Measurements from ENCODE around the gene SPATA46. TPM values are rescaled to one million over a fixed set of nuclear protein-coding genes. Genes with fewer than 3 reads are reported as not detected.

The SPATA46 gene
- total and polyA plus RNA-seq, 2 experiments from 2014 or later, result not detected

GRCh38 chr1:162368451-162368850, 8.2 kb downstream of the SPATA46 start:
- no peaks in the 10 kb centered on the region for H3K9me3 ChIP-seq (ENCODE audit: low read depth)
- H2AFZ ChIP-seq, result no peak overlapping the region
- no peaks in the 10 kb centered on the region for H3K9me2 ChIP-seq (replicated peaks; ENCODE audit: insufficient read depth)
- H3K4me2 ChIP-seq, result no peak overlapping the region
- no peak overlapping the region for H3K4me3 ChIP-seq
- no peaks in the 10 kb centered on the region for H4K20me1 ChIP-seq (ENCODE audit: insufficient read depth, poor library complexity, severe bottlenecking)
- no peaks in the 10 kb centered on the region for H3K27me3 ChIP-seq
- WGBS (ENCODE audit: low lambda C conversion rate, missing lambda C conversion rate), result 58% methylated on average over 4 of the region's 4 CpGs
- no peaks in the 10 kb centered on the region for H3K79me2 ChIP-seq
- no peaks in the 10 kb centered on the region for H3K36me3 ChIP-seq (replicated peaks; ENCODE audit: insufficient read depth, low read depth)
- no peak overlapping the region for H3K27ac ChIP-seq
- TF ChIP-seq CTCF (IDR thresholded peaks at IDR 0.05; ENCODE audit: poor library complexity) (no peak), EZH2phosphoT487 (IDR thresholded peaks at IDR 0.05; ENCODE audit: low read depth, severe bottlenecking, unreplicated experiment) (no peak), EZH2 (IDR thresholded peaks at IDR 0.05; ENCODE audit: borderline replicate concordance) (no peak)
- DNase-seq (ENCODE audit: low spot score), result no peak
- peaks cover 7% of the 10 kb centered on the region for H3K4me1 ChIP-seq (ENCODE audit: insufficient read depth)

- Histone ChIP-seq H2AFZ (no peak overlapping the region), H3K27ac (no peak overlapping the region), H3K36me3 (replicated peaks; ENCODE audit: insufficient read depth, low read depth) (no peaks in the 10 kb centered on the region), H3K9me2 (replicated peaks; ENCODE audit: insufficient read depth) (no peaks in the 10 kb centered on the region), H3K79me2 (no peaks in the 10 kb centered on the region), H4K20me1 (ENCODE audit: insufficient read depth, poor library complexity, severe bottlenecking) (no peaks in the 10 kb centered on the region), H3K4me2 (no peak overlapping the region), H3K4me3 (no peak overlapping the region), H3K27me3 (no peaks in the 10 kb centered on the region), H3K4me1 (ENCODE audit: insufficient read depth) (peaks cover 7% of the 10 kb centered on the region), H3K9me3 (ENCODE audit: low read depth) (no peaks in the 10 kb centered on the region)
- WGBS (ENCODE audit: low lambda C conversion rate, missing lambda C conversion rate), result 76% methylated on average over 10 of the region's 10 CpGs
- DNase-seq (ENCODE audit: low spot score), result no peak
- TF ChIP-seq EZH2 (IDR thresholded peaks at IDR 0.05; ENCODE audit: borderline replicate concordance), result no peak
- TF ChIP-seq EZH2phosphoT487 (IDR thresholded peaks at IDR 0.05; ENCODE audit: low read depth, severe bottlenecking, unreplicated experiment), result no peak
- no peak for TF ChIP-seq CTCF (IDR thresholded peaks at IDR 0.05; ENCODE audit: poor library complexity)
Observed at GRCh38 chr1:162367772-162368171, 8.9 kb downstream of the SPATA46 start.

- DNase-seq (ENCODE audit: low spot score), result no peak
- TF ChIP-seq EZH2phosphoT487 (IDR thresholded peaks at IDR 0.05; ENCODE audit: low read depth, severe bottlenecking, unreplicated experiment), result no peak
- TF ChIP-seq EZH2 (IDR thresholded peaks at IDR 0.05; ENCODE audit: borderline replicate concordance), result no peak
- TF ChIP-seq CTCF (IDR thresholded peaks at IDR 0.05; ENCODE audit: poor library complexity), result no peak
- Histone ChIP-seq H3K27ac (no peak overlapping the region), H3K4me2 (no peak overlapping the region), H3K9me2 (replicated peaks; ENCODE audit: insufficient read depth) (no peaks in the 10 kb centered on the region), H3K36me3 (replicated peaks; ENCODE audit: insufficient read depth, low read depth) (no peaks in the 10 kb centered on the region), H3K4me3 (no peak overlapping the region), H3K27me3 (no peaks in the 10 kb centered on the region), H3K9me3 (ENCODE audit: low read depth) (no peaks in the 10 kb centered on the region), H4K20me1 (ENCODE audit: insufficient read depth, poor library complexity, severe bottlenecking) (no peaks in the 10 kb centered on the region), H3K4me1 (ENCODE audit: insufficient read depth) (peaks cover 7% of the 10 kb centered on the region), H2AFZ (no peak overlapping the region), H3K79me2 (no peaks in the 10 kb centered on the region)
- WGBS (ENCODE audit: low lambda C conversion rate, missing lambda C conversion rate), result 98% methylated on average over 36 of the region's 36 CpGs
Observed at GRCh38 chr1:162367073-162367472, 9.6 kb downstream of the SPATA46 start.

- TF ChIP-seq EZH2phosphoT487 (IDR thresholded peaks at IDR 0.05; ENCODE audit: low read depth, severe bottlenecking, unreplicated experiment), result no peak
- TF ChIP-seq EZH2 (IDR thresholded peaks at IDR 0.05; ENCODE audit: borderline replicate concordance), result no peak
- no peak for TF ChIP-seq CTCF (IDR thresholded peaks at IDR 0.05; ENCODE audit: poor library complexity)
- H3K4me3 ChIP-seq, result no peak overlapping the region
- WGBS (ENCODE audit: low lambda C conversion rate, missing lambda C conversion rate), result 94% methylated on average over 9 of the region's 9 CpGs
- no peaks in the 10 kb centered on the region for H3K9me3 ChIP-seq (ENCODE audit: low read depth)
- no peak overlapping the region for H3K27ac ChIP-seq
- H4K20me1 ChIP-seq (ENCODE audit: insufficient read depth, poor library complexity, severe bottlenecking), result no peaks in the 10 kb centered on the region
- peaks cover 7% of the 10 kb centered on the region for H3K4me1 ChIP-seq (ENCODE audit: insufficient read depth)
- no peak for DNase-seq (ENCODE audit: low spot score)
- no peak overlapping the region for H2AFZ ChIP-seq
- no peaks in the 10 kb centered on the region for H3K36me3 ChIP-seq (replicated peaks; ENCODE audit: insufficient read depth, low read depth)
- H3K79me2 ChIP-seq, result no peaks in the 10 kb centered on the region
- no peak overlapping the region for H3K4me2 ChIP-seq
- H3K9me2 ChIP-seq (replicated peaks; ENCODE audit: insufficient read depth), result no peaks in the 10 kb centered on the region
- no peaks in the 10 kb centered on the region for H3K27me3 ChIP-seq
Observed at GRCh38 chr1:162366671-162367070, 10.0 kb downstream of the SPATA46 start.

Data from hepatocyte (in vitro differentiated cells).